ENCODE measurements around the gene ASIC3.
A peak's percentile ranks its signal among the peaks of the same experiment; 100 is the strongest.

The ASIC3 gene

DNA sequence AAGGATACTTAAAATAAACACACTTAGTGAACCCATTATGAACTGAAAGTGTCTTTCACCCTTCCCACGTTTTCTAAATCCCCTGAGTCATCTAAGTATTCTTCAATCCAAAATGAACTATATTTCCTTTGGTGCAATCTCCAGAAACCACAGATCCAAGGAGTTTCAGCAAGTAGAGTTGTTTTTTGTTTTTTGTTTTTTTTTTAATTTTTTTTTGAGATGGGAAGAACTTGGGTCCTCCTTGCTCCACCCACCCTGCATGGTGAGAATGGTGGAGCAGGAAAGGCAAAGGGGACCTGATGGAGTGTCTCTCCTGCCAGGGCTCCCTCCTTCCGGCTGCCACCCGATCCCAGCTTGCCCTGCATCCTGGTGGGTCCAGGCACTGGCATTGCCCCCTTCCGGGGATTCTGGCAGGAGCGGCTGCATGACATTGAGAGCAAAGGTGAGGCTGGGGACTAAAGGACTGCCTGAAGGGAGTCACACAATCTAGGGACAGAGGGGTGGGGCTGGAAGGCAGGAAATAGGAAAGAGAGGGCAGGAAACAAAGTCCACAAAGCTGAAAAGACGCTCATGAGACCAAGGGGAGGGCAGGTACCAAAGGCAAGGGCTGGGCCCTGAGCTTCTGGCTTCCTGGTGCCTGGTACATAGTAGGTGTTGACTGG lies 36.2 kb upstream of the ASIC3 start:
- Histone ChIP-seq H3K27me3 (ENCODE audit: control insufficient read depth in 1 of 2, insufficient read depth in 1 of 2, low read length in 2 of 2) (peaks cover 41 to 44% of the 10 kb centered on the region in 2 experiments), H4K8ac (ENCODE audit: low read length) (no peak overlapping the region), H3K4me1 (ENCODE audit: control insufficient read depth, insufficient read depth, low read depth, low read length) (peaks cover 21% of the 10 kb centered on the region), H2BK15ac (ENCODE audit: low read depth, poor library complexity, severe bottlenecking) (peak overlapping the region; percentile 73), H3K4me2 (ENCODE audit: low read length, poor library complexity, severe bottlenecking) (no peak overlapping the region), H3K23ac (ENCODE audit: low read length in 2 of 2) (no peak overlapping the region), H2BK12ac (ENCODE audit: low read length in 2 of 2) (peak overlapping the region in 1 of 2 experiments; percentile 47), H4K91ac (ENCODE audit: low read length) (peak overlapping the region; percentile 18), H2AK5ac (ENCODE audit: low read length, severe bottlenecking) (no peak overlapping the region), H3K9me3 (ENCODE audit: control insufficient read depth, low read length) (no peaks in the 10 kb centered on the region), H3K36me3 (ENCODE audit: control insufficient read depth in 1 of 2, insufficient read depth in 2 of 2, low read depth in 1 of 2, low read length in 2 of 2) (no peaks in the 10 kb centered on the region), H3K9ac (ENCODE audit: low read length) (no peak overlapping the region), H3K18ac (ENCODE audit: low read depth in 1 of 2, low read length in 2 of 2) (no peak overlapping the region), H3K79me1 (replicated peaks; ENCODE audit: low read length, poor library complexity, severe bottlenecking) (no peaks in the 10 kb centered on the region), H3K4me3 (ENCODE audit: insufficient read depth in 1 of 2, low read depth in 1 of 2, low read length in 2 of 2) (no peak overlapping the region), H2BK5ac (ENCODE audit: low read depth, low read length, poor library complexity, severe bottlenecking) (no peak overlapping the region), H2BK120ac (ENCODE audit: low read depth, low read length) (no peak overlapping the region), H3K14ac (ENCODE audit: low read length in 2 of 2) (no peak overlapping the region), H3K4ac (ENCODE audit: low read depth in 1 of 2, low read length in 2 of 2) (peak overlapping the region; percentile 42 to 68), H2AFZ (ENCODE audit: low read depth, low read length) (no peak overlapping the region), H3K27ac (ENCODE audit: low read length, poor library complexity, severe bottlenecking) (no peak overlapping the region)
- WGBS: 59% methylated on average over 6 of the region's 6 CpGs
- DNase-seq: peak; percentile 70

DNA sequence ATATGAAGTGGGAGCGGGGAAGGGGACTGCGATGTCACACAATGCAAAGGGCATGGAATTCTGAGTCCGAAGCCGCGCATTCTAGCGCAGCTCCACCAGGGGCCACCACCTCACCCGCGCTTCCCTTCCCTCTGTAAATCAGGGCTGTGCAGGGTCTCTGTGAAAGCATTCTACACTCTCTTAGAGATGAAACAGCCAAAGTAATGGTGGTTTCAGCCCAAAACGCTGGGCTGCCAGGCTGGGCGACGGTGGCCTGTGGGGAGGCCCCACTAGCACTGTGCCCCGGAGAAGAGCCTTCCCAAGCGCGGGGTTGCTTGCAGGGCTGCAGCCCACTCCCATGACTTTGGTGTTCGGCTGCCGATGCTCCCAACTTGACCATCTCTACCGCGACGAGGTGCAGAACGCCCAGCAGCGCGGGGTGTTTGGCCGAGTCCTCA lies 35.4 kb upstream of the ASIC3 start:
- DNase-seq: peak; percentile 49
- Histone ChIP-seq H3K18ac (ENCODE audit: low read depth in 1 of 2, low read length in 2 of 2) (peak overlapping the region in 1 of 2 experiments; percentile 18), H3K9ac (ENCODE audit: low read length) (no peak overlapping the region), H3K4me2 (ENCODE audit: low read length, poor library complexity, severe bottlenecking) (no peak overlapping the region), H3K23ac (ENCODE audit: low read length in 2 of 2) (peak overlapping the region in 1 of 2 experiments; percentile 23), H2BK5ac (ENCODE audit: low read depth, low read length, poor library complexity, severe bottlenecking) (no peak overlapping the region), H3K4me3 (ENCODE audit: insufficient read depth in 1 of 2, low read depth in 1 of 2, low read length in 2 of 2) (peak overlapping the region in 1 of 2 experiments; percentile 61), H2BK15ac (ENCODE audit: low read depth, poor library complexity, severe bottlenecking) (no peak overlapping the region), H4K91ac (ENCODE audit: low read length) (no peak overlapping the region), H3K27ac (ENCODE audit: low read length, poor library complexity, severe bottlenecking) (no peak overlapping the region), H3K4me1 (ENCODE audit: control insufficient read depth, insufficient read depth, low read depth, low read length) (peaks cover 16% of the 10 kb centered on the region), H3K4ac (ENCODE audit: low read depth in 1 of 2, low read length in 2 of 2) (no peak overlapping the region), H3K36me3 (ENCODE audit: control insufficient read depth in 1 of 2, insufficient read depth in 2 of 2, low read depth in 1 of 2, low read length in 2 of 2) (no peaks in the 10 kb centered on the region), H3K14ac (ENCODE audit: low read length in 2 of 2) (no peak overlapping the region), H3K27me3 (ENCODE audit: control insufficient read depth in 1 of 2, insufficient read depth in 1 of 2, low read length in 2 of 2) (peaks cover 44 to 46% of the 10 kb centered on the region in 2 experiments), H2AK5ac (ENCODE audit: low read length, severe bottlenecking) (no peak overlapping the region), H2AFZ (ENCODE audit: low read depth, low read length) (peak overlapping the region; percentile 48), H2BK120ac (ENCODE audit: low read depth, low read length) (no peak overlapping the region), H3K9me3 (ENCODE audit: control insufficient read depth, low read length) (no peaks in the 10 kb centered on the region), H3K79me1 (replicated peaks; ENCODE audit: low read length, poor library complexity, severe bottlenecking) (no peaks in the 10 kb centered on the region), H4K8ac (ENCODE audit: low read length) (peak overlapping the region; percentile 45), H2BK12ac (ENCODE audit: low read length in 2 of 2) (peak overlapping the region in 1 of 2 experiments; percentile 43)
- WGBS: 33% methylated on average over 19 of the region's 23 CpGs

DNA sequence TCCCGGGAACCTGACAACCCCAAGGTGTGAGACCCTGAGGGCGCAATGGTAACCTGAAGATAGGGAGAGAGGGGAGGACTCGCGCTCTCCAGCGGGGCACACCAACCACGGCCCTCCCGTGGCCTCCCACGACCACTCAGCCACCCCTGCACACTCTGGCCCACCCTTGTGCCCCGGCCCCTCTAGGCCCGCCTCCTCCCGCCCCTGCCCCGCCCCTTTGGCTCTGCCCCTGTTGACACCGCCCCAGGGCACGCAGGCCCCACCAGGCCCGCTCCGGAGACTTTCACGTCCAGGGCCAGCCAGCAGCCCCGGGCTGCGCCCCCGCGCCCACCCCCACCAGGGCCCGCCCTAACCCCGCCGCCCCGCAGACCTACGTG lies 35.0 kb upstream of the ASIC3 start:
- WGBS: 60% methylated on average over 19 of the region's 26 CpGs
- H3K4me3 ChIP-seq (ENCODE audit: insufficient read depth in 1 of 2, low read depth in 1 of 2, low read length in 2 of 2): peak overlapping the region in 1 of 2 experiments; percentile 66
- peaks cover 20% of the 10 kb centered on the region for H3K4me1 ChIP-seq (ENCODE audit: control insufficient read depth, insufficient read depth, low read depth, low read length)
- no peaks in the 10 kb centered on the region for H3K79me1 ChIP-seq (replicated peaks; ENCODE audit: low read length, poor library complexity, severe bottlenecking)
- peaks cover 45 to 46% of the 10 kb centered on the region in 2 experiments for H3K27me3 ChIP-seq (ENCODE audit: control insufficient read depth in 1 of 2, insufficient read depth in 1 of 2, low read length in 2 of 2)
- no peak overlapping the region for H4K8ac ChIP-seq (ENCODE audit: low read length)
- H2BK12ac ChIP-seq (ENCODE audit: low read length in 2 of 2): peak overlapping the region in 1 of 2 experiments; percentile 43
- H2BK120ac ChIP-seq (ENCODE audit: low read depth, low read length): no peak overlapping the region
- peak overlapping the region in 1 of 2 experiments; percentile 18 for H3K18ac ChIP-seq (ENCODE audit: low read depth in 1 of 2, low read length in 2 of 2)
- H4K91ac ChIP-seq (ENCODE audit: low read length): no peak overlapping the region
- H3K4me2 ChIP-seq (ENCODE audit: low read length, poor library complexity, severe bottlenecking): no peak overlapping the region
- H2AK5ac ChIP-seq (ENCODE audit: low read length, severe bottlenecking): no peak overlapping the region
- H3K4ac ChIP-seq (ENCODE audit: low read depth in 1 of 2, low read length in 2 of 2): no peak overlapping the region
- no peak overlapping the region for H2BK5ac ChIP-seq (ENCODE audit: low read depth, low read length, poor library complexity, severe bottlenecking)
- H3K9ac ChIP-seq (ENCODE audit: low read length): no peak overlapping the region
- no peak overlapping the region for H2BK15ac ChIP-seq (ENCODE audit: low read depth, poor library complexity, severe bottlenecking)
- no peaks in the 10 kb centered on the region for H3K9me3 ChIP-seq (ENCODE audit: control insufficient read depth, low read length)
- H3K23ac ChIP-seq (ENCODE audit: low read length in 2 of 2): no peak overlapping the region
- no peak for DNase-seq
- H3K36me3 ChIP-seq (ENCODE audit: control insufficient read depth in 1 of 2, insufficient read depth in 2 of 2, low read depth in 1 of 2, low read length in 2 of 2): no peaks in the 10 kb centered on the region
- H3K27ac ChIP-seq (ENCODE audit: low read length, poor library complexity, severe bottlenecking): no peak overlapping the region
- H3K14ac ChIP-seq (ENCODE audit: low read length in 2 of 2): no peak overlapping the region
- H2AFZ ChIP-seq (ENCODE audit: low read depth, low read length): no peak overlapping the region

DNA sequence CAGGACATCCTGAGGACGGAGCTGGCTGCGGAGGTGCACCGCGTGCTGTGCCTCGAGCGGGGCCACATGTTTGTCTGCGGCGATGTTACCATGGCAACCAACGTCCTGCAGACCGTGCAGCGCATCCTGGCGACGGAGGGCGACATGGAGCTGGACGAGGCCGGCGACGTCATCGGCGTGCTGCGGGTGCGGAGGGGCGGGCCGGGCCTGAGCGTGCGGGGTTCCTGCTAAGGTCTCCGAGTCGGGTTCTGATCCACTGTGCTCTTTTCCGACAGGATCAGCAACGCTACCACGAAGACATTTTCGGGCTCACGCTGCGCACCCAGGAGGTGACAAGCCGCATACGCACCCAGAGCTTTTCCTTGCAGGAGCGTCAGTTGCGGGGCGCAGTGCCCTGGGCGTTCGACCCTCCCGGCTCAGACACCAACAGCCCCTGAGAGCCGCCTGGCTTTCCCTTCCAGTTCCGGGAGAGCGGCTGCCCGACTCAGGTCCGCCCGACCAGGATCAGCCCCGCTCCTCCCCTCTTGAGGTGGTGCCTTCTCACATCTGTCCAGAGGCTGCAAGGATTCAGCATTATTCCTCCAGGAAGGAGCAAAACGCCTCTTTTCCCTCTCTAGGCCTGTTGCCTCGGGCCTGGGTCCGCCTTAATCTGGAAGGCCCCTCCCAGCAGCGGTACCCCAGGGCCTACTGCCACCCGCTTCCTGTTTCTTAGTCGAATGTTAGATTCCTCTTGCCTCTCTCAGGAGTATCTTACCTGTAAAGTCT lies 34.4 kb upstream of the ASIC3 start:
- H3K79me1 ChIP-seq (replicated peaks; ENCODE audit: low read length, poor library complexity, severe bottlenecking): no peaks in the 10 kb centered on the region
- H2AK5ac ChIP-seq (ENCODE audit: low read length, severe bottlenecking): no peak overlapping the region
- peaks cover 26% of the 10 kb centered on the region for H3K4me1 ChIP-seq (ENCODE audit: control insufficient read depth, insufficient read depth, low read depth, low read length)
- H3K4ac ChIP-seq (ENCODE audit: low read depth in 1 of 2, low read length in 2 of 2): no peak overlapping the region
- H3K23ac ChIP-seq (ENCODE audit: low read length in 2 of 2): no peak overlapping the region
- H2BK15ac ChIP-seq (ENCODE audit: low read depth, poor library complexity, severe bottlenecking): no peak overlapping the region
- H3K36me3 ChIP-seq (ENCODE audit: control insufficient read depth in 1 of 2, insufficient read depth in 2 of 2, low read depth in 1 of 2, low read length in 2 of 2): no peaks in the 10 kb centered on the region
- H3K14ac ChIP-seq (ENCODE audit: low read length in 2 of 2): no peak overlapping the region
- H4K8ac ChIP-seq (ENCODE audit: low read length): no peak overlapping the region
- peak overlapping the region; percentile 44 for H4K91ac ChIP-seq (ENCODE audit: low read length)
- no peak overlapping the region for H3K4me2 ChIP-seq (ENCODE audit: low read length, poor library complexity, severe bottlenecking)
- no peak overlapping the region for H2BK120ac ChIP-seq (ENCODE audit: low read depth, low read length)
- WGBS: 68% methylated on average over 53 of the region's 55 CpGs
- H3K18ac ChIP-seq (ENCODE audit: low read depth in 1 of 2, low read length in 2 of 2): peak overlapping the region in 1 of 2 experiments; percentile 14
- no peak overlapping the region for H3K27ac ChIP-seq (ENCODE audit: low read length, poor library complexity, severe bottlenecking)
- H2BK5ac ChIP-seq (ENCODE audit: low read depth, low read length, poor library complexity, severe bottlenecking): no peak overlapping the region
- DNase-seq: no peak
- H3K9me3 ChIP-seq (ENCODE audit: control insufficient read depth, low read length): no peaks in the 10 kb centered on the region
- H2BK12ac ChIP-seq (ENCODE audit: low read length in 2 of 2): no peak overlapping the region
- H3K27me3 ChIP-seq (ENCODE audit: control insufficient read depth in 1 of 2, insufficient read depth in 1 of 2, low read length in 2 of 2): peaks cover 47 to 49% of the 10 kb centered on the region in 2 experiments
- peak overlapping the region; percentile 79 for H3K9ac ChIP-seq (ENCODE audit: low read length)
- peak overlapping the region in 1 of 2 experiments; percentile 66 for H3K4me3 ChIP-seq (ENCODE audit: insufficient read depth in 1 of 2, low read depth in 1 of 2, low read length in 2 of 2)
- no peak overlapping the region for H2AFZ ChIP-seq (ENCODE audit: low read depth, low read length)
